Neural cell (in vitro differentiated cells): ENCODE data around the gene FAM3D.

Experiments
- CTCF ChIP-seq: fragments of 450-650 bp; IDR thresholded peaks from 2 replicates; pipeline ENCODE4 v1.5.1; 2014; ENCODE audit warnings: antibody characterized with exemption, mild to moderate bottlenecking, moderate library complexity; ENCODE audit not compliant: poor library complexity, severe bottlenecking
- EP300 ChIP-seq: fragments of 450-650 bp; conservative IDR thresholded peaks from 2 replicates; pipeline ENCODE4 v1.6.1; 2014; ENCODE audit warnings: antibody characterized with exemption, mild to moderate bottlenecking, moderate library complexity; ENCODE audit not compliant: poor library complexity, severe bottlenecking

- TF ChIP-seq EP300 (no peak), CTCF (no peak)
Observed at GRCh38 chr3:58627941-58628340, 38.6 kb downstream of the FAM3D start.
